Measurements from ENCODE around the gene UBR3.
"Not testable (repeated sequence)": the region's sequence is repeated elsewhere in the genome, so short reads cannot be mapped to it uniquely, and the experiment has no call there.

The UBR3 gene, protein sequence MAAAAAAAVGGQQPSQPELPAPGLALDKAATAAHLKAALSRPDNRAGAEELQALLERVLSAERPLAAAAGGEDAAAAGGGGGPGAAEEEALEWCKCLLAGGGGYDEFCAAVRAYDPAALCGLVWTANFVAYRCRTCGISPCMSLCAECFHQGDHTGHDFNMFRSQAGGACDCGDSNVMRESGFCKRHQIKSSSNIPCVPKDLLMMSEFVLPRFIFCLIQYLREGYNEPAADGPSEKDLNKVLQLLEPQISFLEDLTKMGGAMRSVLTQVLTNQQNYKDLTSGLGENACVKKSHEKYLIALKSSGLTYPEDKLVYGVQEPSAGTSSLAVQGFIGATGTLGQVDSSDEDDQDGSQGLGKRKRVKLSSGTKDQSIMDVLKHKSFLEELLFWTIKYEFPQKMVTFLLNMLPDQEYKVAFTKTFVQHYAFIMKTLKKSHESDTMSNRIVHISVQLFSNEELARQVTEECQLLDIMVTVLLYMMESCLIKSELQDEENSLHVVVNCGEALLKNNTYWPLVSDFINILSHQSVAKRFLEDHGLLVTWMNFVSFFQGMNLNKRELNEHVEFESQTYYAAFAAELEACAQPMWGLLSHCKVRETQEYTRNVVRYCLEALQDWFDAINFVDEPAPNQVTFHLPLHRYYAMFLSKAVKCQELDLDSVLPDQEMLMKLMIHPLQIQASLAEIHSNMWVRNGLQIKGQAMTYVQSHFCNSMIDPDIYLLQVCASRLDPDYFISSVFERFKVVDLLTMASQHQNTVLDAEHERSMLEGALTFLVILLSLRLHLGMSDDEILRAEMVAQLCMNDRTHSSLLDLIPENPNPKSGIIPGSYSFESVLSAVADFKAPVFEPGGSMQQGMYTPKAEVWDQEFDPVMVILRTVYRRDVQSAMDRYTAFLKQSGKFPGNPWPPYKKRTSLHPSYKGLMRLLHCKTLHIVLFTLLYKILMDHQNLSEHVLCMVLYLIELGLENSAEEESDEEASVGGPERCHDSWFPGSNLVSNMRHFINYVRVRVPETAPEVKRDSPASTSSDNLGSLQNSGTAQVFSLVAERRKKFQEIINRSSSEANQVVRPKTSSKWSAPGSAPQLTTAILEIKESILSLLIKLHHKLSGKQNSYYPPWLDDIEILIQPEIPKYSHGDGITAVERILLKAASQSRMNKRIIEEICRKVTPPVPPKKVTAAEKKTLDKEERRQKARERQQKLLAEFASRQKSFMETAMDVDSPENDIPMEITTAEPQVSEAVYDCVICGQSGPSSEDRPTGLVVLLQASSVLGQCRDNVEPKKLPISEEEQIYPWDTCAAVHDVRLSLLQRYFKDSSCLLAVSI (N-terminal part only)

DNA sequence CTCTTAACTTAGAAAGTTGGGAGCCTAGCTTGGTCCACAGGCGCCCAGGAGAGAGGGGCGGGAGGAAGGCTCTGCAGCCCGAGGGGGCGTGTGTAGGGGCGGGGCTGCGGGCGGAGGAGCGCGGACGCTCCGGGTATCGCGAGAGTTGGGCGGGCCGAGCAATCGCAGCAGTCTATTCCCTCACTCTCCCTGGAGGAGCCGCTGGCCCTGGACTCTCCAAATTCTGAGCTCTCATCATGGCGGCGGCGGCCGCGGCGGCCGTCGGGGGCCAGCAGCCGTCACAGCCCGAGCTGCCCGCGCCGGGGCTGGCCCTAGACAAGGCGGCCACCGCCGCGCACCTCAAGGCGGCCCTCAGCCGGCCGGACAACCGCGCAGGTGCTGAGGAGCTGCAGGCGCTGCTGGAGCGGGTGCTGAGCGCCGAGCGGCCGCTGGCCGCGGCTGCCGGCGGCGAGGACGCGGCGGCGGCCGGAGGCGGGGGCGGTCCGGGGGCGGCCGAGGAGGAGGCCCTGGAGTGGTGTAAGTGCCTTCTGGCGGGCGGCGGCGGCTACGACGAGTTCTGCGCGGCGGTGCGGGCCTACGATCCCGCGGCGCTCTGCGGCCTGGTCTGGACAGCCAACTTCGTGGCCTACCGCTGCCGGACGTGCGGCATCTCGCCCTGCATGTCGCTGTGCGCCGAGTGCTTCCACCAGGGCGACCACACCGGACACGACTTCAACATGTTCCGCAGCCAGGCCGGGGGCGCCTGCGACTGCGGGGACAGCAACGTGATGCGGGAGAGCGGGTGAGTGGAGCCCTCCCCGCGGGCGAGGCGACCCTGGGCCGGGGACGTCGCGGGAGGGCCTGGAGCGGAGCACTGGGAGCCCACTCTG is at the start of gene UBR3:
Gene UBR3, plus strand, starts transcription at position 183 of the 869 bp plus-strand sequence. Its CDS starts 54 bp downstream, at position 237.
- DNase-seq (ENCODE audit: low read depth in 2 of 2), result peak; percentile 69 to 77

DNA sequence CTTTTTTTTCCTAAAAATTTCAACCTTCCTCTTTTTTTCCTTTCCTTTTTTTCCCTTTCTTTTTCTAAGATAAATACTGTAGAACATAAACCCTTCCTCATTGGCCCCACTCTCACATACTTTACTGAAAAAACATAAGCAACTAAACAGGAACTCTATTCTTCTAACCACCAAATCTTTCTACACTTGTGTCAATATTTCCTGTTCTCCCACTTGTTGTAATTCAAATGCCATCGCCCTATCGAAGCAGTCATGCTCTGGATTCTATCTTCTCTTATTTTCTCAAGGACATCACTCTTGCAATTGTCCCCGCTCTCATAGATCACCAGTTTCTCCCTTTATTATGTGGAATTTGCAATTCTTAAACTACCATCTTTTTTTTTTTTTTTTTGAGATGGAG is 48.8 kb upstream of the UBR3 start:
- DNase-seq (ENCODE audit: low read depth in 2 of 2), result no peak

DNA sequence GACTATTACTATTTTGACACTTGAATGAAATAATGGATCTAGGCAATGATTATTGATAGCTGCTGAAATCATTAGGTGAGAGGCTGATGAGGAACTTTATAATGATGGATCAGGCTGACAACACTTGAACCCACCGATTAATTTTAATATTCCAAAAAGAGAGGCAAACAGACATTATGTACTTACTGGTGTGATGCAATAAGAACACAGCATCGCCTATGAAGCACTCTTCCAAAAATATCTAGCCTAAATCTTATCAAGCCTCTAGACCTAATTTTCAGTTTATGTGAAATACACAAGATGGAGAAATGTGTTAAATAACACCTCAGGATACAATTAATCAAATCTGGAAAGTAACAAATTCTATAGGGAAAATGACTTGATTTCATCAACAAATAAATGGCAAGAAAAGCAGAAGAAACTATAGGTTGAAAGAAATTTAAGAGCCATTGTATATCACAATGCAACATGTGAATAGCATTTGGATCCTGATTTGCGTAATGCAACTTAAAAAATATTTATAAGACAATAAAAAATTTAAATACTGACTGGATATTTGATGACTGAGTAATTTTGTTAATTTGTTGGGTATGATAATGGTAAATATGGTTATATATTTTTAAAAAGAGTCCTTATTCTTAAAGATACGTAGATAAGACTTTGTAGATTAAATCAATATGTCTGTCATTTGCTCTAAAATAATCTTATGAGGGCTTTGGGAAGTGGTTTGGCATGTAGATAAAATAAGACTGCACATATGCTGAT is 45.8 kb upstream of the UBR3 start:
- no peak for DNase-seq (ENCODE audit: low read depth in 2 of 2)

DNA sequence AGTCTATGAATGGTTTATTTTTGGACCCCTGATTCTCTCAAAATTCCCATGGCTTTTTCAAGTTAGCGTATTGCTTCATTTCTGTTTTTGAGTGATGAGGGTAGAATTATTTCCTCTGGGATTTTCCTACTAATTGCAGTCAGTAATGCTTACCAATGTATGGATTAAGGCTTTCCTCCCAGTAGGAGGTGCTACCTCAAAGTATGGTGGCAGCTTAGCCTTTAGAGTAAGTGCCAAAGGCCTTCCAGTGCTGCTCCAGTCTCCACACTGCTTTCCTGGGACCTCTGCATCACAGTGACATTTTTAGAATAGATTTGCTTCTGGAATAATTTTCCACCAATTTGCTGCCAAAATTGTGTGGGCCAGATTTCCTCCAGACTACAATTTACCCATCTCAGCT is 44.7 kb upstream of the UBR3 start:
- DNase-seq (ENCODE audit: low read depth in 2 of 2), result no peak

DNA sequence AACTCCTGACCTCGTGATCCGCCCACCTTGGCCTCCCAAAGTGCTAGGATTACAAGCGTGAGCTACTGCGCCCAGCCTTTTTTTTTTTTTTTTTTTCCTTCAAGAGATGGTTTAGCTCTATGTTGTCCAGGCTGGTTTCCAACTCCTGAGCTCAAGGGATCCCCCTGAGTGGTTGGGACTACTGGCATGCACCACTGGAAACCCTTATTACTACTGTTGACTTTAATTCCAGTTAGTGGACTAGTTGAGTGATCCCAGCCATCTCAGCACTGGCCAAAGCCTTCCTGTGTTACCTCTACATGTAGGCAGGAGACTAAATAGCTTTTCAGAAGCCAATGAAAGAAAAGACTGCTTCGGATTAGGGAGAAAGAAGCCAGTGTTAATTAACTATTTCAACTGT is 36.7 kb upstream of the UBR3 start:
- DNase-seq (ENCODE audit: low read depth in 2 of 2), result no peak

DNA sequence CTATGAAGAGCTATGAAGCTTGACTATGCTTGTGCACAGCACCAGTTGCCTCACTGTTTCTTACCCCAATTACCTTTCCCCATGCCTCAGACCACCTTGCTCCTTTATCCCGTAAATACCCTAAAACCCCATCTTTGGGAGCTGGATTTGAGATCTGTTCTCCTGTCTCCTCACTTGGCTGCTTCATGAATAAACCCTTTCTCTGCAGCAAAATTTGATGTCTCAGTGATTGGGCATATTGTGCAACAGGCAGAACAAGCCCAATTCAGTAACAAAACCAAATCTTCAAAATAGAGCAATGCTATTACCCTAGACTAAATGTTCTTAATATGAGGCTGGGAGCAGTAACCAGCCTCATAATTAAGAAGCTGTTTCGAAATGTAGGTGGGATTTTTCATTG is 32.1 kb upstream of the UBR3 start:
- DNase-seq (ENCODE audit: low read depth in 2 of 2), result no peak

DNA sequence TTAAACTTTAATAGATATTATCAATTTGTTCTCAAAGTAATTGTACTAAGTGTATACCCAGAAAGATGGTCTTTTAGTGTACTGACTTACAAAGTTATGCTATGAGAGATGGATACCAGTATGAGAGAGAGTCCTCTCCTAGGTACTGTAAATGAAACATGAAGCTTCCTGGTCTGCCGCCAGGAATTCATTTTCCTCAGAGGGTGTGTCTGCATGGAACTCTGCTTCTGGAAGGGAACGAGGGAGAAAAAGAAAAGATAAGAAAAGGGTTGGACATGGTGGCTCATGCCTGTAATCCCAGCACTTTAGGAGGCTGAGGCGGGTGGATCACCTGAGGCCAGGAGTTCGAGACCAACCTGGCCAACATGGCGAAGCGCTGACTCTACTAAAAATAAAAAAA is 30.8 kb upstream of the UBR3 start:
- DNase-seq (ENCODE audit: low read depth in 2 of 2), result no peak

DNA sequence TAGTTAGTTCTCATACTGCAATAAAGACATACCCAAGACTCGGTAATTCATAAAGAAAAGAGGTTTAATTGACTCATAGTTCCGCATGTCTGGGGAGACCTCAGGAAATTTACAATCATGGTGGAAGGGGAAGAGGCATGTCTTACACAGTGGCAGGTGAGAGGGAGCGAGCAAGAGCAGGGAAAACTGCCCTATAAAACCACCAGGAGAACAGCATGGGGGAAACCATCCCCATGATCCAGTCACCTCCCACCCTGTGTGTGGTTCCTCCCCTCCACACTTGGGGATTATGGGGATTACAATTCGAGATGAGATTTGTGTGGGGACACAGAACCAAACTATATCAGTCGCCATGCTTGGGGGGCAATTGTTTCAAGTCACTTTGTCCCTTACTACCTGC is 29.7 kb upstream of the UBR3 start:
- no peak for DNase-seq (ENCODE audit: low read depth in 2 of 2)

DNA sequence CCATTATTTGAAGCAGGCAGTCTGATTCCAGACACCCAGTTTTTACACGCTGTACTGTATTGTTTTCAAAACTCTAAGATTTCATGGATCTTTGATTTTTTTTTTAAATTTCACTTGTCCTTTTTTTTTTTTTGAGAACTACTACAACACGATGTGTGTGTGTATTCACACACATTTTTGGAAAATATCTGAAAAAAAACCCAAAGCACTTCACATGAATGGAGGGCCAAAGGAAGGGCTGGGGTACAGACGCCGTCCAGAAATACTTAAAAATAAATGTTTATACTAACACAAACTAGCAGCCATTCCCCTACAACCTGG is 28.9 kb upstream of the UBR3 start:
- no peak for DNase-seq (ENCODE audit: low read depth in 2 of 2)

DNA sequence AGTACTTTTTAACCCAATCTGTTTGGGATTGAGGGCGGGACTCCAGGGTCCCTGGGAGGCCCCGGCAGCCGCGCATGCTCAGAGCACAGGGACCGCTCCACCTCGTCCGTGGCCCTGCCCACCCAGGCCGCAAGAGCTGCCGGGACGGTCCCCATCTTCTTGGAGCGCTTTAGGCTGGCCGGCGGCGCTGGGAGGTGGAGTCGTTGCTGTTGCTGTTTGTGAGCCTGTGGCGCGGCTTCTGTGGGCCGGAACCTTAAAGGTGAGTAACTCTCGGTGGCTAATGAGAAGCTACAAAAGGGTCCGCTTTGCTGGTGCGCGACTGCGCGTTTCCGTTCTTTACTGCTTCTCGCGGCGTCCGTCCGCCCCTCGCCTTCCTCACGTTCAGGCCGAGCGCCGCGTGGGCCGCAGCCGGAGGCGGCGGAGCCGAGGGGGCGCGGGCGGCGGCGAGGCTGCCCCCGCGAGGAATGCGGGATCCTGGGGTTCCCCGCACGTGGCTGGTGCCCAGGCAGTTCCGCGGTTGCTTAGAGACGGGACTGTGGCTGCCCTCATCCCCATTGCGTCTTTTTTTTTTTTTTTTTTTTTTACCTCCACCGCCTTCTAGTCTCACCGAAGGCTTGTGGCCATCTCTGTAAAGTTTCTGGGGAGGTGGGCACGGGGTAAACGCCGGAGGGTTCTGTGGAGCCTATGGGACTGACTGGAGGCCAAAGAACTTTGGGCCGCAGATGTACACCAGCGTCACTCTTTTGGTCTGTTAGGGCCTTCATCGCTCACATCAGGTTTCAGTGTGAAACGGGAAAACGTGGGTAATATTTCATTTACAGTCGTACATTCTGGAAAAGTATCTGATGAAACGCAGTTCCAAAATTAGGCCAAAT is 28.3 kb upstream of the UBR3 start, which contains the start of gene SSB:
Gene SSB, plus strand, starts transcription at position 154 of the 875 bp plus-strand sequence. CDS start 2,090 bp downstream, outside the sequence.
- peak; percentile 86 to 90 for DNase-seq (ENCODE audit: low read depth in 2 of 2)

DNA sequence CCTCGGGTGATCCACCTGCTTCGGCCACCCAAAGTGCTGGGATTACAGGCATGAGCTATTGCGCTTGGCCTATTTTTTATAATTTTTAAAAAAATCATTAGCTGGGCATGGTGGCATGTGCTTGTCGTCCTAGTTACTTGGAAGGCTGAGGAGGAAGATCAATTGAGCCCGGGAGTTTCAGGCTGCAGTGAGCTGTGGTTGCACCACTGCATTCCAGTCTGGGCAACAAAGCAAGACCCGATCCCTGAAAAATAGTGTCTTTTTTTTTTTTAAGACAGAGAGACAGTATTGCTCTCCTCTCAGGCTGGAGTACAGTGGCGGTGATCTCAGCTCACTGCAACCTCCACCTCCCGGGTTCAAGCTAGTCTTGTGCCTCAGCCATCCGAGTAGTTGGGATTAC is 23.8 kb upstream of the UBR3 start:
- no peak for DNase-seq (ENCODE audit: low read depth in 2 of 2)

DNA sequence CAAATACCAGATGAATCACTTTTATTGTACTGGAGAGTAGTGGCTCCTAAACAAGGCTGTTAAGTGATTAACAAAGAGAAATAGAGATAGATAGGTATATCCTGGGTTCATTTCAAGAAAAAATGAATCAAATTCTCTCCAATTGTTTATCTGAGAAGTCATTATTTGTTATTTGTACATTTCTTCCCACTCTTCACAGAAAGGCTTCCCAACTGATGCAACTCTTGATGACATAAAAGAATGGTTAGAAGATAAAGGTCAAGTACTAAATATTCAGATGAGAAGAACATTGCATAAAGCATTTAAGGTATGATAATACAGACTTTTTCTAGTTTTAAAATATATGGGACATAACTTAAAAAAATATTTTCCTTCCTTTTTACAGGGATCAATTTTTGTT is 20.7 kb upstream of the UBR3 start:
- DNase-seq (ENCODE audit: low read depth in 2 of 2), result no peak

DNA sequence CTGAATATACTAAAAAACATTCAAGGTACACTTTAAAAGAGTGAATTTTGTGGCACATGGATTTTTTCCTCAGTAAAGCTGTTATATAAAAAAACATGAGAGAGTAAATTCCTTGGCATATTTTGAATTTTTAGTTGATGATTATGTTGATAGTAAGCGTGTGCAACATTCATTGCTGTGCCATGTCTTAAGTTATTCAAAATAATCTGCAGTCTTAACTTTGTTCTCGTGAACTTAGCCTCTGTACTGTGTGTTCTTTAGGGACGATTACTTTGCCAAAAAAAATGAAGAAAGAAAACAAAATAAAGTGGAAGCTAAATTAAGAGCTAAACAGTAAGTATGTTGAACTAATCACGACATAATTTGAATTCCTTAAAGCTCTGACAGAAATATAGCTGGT is 19.0 kb upstream of the UBR3 start:
- DNase-seq (ENCODE audit: low read depth in 2 of 2), result no peak

DNA sequence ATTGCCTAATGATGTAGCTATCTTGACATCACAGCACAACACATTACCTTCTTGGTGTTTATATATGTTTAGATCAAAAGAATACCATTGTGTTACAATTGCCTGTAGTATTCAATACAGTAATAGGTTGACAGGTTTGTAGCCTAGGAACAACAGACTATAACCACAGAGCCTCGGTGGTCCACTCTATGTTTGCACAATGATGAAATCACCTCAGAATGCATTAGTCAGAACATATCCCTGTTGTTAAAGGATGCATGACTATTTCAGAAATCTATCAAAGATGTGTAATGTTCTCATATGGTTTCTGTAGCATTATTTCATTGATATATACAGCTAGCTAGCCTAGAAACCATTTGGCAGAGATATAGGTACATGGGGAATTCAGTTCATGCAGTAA is 11.4 kb upstream of the UBR3 start:
- no peak for DNase-seq (ENCODE audit: low read depth in 2 of 2)

DNA sequence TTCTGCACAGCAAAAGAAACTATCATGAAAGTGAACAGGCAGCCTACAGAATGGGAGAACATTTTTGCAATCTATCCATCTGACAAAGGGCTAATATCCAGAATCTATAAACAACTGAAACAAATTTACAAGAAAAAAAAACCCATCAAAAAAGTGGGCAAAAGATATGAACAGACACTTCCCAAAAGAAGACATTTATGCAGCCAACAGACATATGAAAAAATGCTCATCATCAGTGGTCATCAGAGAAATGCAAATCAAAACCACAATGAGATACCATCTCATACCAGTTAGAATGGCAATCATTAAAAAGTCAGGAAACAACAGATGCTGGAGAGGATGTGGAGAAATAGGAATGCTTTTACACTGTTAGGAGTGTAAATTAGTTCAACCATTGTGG is 10.3 kb upstream of the UBR3 start:
- DNase-seq (ENCODE audit: low read depth in 2 of 2), result not testable (repeated sequence)

DNA sequence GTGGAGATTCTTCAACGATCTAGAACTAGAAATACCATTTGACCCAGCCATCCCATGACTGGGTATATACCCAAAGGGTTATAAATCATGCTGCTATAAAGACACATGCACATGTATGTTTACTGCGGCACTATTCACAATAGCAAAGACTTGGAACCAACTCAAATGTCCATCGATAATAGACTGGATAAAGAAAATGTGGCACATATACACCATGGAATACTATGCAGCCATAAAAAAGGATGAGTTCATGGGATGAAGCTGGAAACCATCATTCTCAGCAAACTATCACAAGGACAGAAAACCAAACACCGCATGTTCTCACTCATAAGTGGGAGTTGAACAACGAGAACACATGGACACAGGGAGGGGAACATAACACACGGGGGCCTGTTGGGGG is 9.9 kb upstream of the UBR3 start:
- not testable (repeated sequence) for DNase-seq (ENCODE audit: low read depth in 2 of 2)

DNA sequence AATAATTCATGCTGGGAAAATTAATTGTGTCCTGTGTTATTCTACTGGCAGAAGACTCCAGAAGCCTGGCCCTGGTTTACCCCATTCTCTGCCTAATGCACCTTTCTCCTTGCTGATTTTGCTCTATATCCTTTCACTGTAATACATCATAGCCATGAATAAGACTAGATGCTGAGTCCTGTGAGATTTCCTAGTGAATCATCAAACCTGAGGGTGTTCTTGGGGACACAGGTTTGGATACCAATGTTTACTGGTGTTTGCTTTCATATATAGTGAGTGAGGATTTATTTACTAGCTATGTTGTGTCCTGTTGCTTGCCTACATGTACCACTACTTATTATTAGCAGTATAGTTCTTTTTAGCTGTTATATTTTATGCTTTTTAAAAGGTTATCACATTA is 9.0 kb upstream of the UBR3 start:
- no peak for DNase-seq (ENCODE audit: low read depth in 2 of 2)

DNA sequence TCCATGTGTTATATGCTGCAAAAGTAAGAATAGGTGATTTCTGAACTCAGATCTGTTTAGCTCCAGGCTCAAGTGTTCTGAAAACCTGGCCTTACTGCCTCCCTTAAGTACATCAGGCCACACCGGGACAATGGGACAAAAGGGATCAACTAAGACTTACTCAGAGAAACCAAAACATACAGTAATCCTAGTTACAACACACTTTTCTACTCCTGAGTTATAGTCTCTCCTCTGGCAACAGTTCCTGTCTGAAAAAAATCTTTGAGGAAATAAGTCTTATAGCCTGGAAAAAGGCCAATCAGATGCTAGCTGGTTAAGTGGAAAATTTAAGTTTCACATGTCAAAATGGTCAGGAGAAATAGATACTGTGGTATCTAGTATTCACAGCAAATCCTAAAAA is 8.1 kb upstream of the UBR3 start:
- DNase-seq (ENCODE audit: low read depth in 2 of 2), result no peak

DNA sequence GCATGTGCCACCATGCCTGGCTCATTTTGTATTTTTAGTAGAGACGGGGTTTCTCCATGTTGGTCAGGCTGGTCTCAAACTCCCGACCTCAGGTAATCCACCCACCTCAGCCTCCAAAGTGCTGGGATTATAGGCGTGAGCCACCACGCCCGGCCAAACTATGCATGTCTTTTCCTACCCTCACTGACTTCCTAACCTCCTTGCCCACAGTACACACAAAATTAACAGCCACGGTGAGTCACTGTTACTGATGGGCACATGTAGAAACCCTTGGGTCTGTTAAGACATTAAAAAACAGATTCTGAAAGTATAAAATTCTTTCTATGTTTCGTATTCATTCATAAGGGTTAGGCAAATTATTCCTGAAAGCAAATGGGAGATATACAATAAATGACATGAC is 7.2 kb upstream of the UBR3 start:
- not testable (repeated sequence) for DNase-seq (ENCODE audit: low read depth in 2 of 2)

Data from stimulated activated CD8-positive, alpha-beta memory T cell treated with anti-CD3 and anti-CD28 coated beads, Interleukin-15, amount 100 ng/mL, for 4 hours (primary cell).